Kidney (tissue), 14 donors: ENCODE data around the gene EIF3L. TPM values are rescaled to one million over a fixed set of nuclear protein-coding genes. Genes with fewer than 3 reads are reported as not detected.
A peak's percentile ranks its signal among the peaks of the same experiment; 100 is the strongest.

Experiments used
- DNase-seq, 5 donors: peaks; one replicate each; pipeline ENCODE4 v3.0.0-alpha.2; 2013 to 2020
- FAIRE-seq: peaks from 2 replicates; lab custom pipeline; 2012; peaks lifted over from hg19 to GRCh38; lab: Jason Lieb, UNC
- H3K27ac ChIP-seq, 2 donors: one replicate each; pipeline ENCODE4 v1.7.0; 2013; ENCODE audit warnings: low read depth in 2 of 2, low read length in 2 of 2, inconsistent platforms in 1 of 2
- H3K27me3 ChIP-seq: one replicate; pipeline ENCODE4 v1.7.1; 2013; ENCODE audit warnings: low read length, inconsistent platforms; ENCODE audit not compliant: control insufficient read depth, insufficient read depth
- H3K36me3 ChIP-seq, 3 donors: one replicate each; pipeline versions ENCODE4 v1.7.0 to v1.7.1; 2013; ENCODE audit warnings: low read length in 3 of 3, control low read depth in 1 of 3, inconsistent platforms in 1 of 3; ENCODE audit not compliant: insufficient read depth in 3 of 3, control insufficient read depth in 2 of 3
- H3K4me1 ChIP-seq, 3 donors: one replicate each; pipeline versions ENCODE4 v1.7.0 to v1.7.1; 2013; ENCODE audit warnings: low read length in 3 of 3, inconsistent platforms in 1 of 3, low read depth in 1 of 3; ENCODE audit not compliant: control insufficient read depth in 2 of 3, insufficient read depth in 2 of 3
- H3K4me3 ChIP-seq, 3 donors: one replicate each; pipeline versions ENCODE4 v1.7.0 to v1.8.1; 2013; ENCODE audit warnings: low read length in 3 of 3, control low read depth in 1 of 3, inconsistent platforms in 1 of 3
- H3K9ac ChIP-seq, 3 donors: one replicate each; pipeline versions ENCODE4 v1.7.0 to v1.7.1; 2013; ENCODE audit warnings: low read length in 3 of 3, control low read depth in 1 of 3, inconsistent platforms in 1 of 3
- H3K9me3 ChIP-seq, 3 donors: one replicate each; pipeline versions ENCODE4 v1.7.0 to v1.7.1; 2013; ENCODE audit warnings: low read length in 3 of 3, control low read depth in 1 of 3, inconsistent platforms in 1 of 3; ENCODE audit not compliant: control insufficient read depth in 2 of 3, insufficient read depth in 1 of 3
- intact Hi-C: fragments of 100-400 bp; cut with DNase I; formaldehyde crosslinking; loops from one replicate; pipeline ENCODE4 v1.11.1; 2022
- polyA plus RNA-seq: library from polyadenylated mRNA; stranded (reverse); fragments of 350-450 nt; fragmentation: Illumina TruSeq; extraction: RNeasy Lipid Tissue Mini Kit (QIAGEN cat#74804); gene quantifications from one replicate; pipeline ENCODE4 v1.2.3, GENCODE V29; 2014; ENCODE audit warnings: low read depth, low replicate concordance; ENCODE audit not compliant: insufficient read depth
- total RNA-seq: library from RNA; stranded (reverse); fragmentation: NEBNext Ultra II Directional; extraction: Animal tissue kit (Norgen Biotek cat#: 25700); gene quantifications from one replicate; pipeline ENCODE4 v1.2.1, GENCODE V29; 2021
- TF ChIP-seq, protein P1 (sequence below): IDR thresholded peaks from 3 replicates; pipeline ENCODE4 v1.5.1; 2012; ENCODE audit warnings: mild to moderate bottlenecking, moderate library complexity, borderline replicate concordance; ENCODE audit not compliant: insufficient read depth; ENCODE audit errors: extremely low read depth
- donor health status: control.
- donor health status: control.
- donor health status: control.
- donor health status: control.
- donor health status: control.
- donor health status: DM: yes; HTN: yes; CAD: no.
- donor health status: Normal renal cell carcinoma (clear cell type).

EIF3L gene
- total and polyA plus RNA-seq, 2 donors from 2014 or later: 352 to 376 TPM

DNA sequence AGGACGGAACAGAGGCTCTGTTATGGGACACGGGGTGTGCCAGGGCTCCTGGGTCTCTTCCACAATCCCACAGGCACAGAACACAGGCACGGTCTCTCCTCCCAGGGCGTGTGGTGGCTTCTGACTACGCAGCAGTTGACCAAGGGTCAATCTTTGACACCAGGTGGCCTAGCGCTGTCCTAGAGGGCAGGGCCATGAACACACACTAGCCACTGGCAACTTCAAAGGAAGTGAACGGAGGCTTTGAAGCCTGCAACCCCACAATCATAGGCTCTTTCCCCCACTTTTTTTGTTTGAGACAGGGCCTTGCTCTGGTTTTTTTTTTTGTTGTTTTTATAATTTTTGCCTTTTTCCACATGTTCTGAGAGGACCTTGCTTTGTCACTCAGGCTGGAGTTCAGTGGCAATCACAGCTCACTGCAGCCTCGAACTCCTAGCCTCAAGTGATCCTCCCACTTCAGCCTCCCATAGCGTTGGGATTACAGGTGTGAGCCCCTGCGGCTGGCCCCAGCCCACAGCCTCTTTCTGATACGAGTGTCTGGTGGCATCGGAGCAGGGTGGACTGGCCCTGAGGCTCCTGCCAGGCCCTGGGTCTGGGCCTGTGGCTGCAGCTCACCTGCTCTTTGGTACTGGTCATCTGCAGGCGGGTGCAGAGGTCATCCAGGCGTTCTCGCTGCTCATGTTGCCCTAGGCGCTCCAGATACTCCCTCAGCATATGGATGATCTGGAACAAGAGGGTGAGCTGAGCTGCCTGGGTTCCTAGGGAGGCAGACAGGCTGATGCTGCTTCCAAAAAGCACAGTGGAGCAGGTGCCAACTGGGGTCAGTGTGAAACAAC lies 17.0 kb upstream of the EIF3L start:
- no peaks in the 10 kb centered on the region for H3K27me3 ChIP-seq
- H3K4me1 ChIP-seq: no peaks in the 10 kb centered on the region
- H3K9me3 ChIP-seq: no peaks in the 10 kb centered on the region
- intact Hi-C loops: no loop called here
- DNase-seq: no peak
- no peak overlapping the region for H3K27ac ChIP-seq
- FAIRE-seq: no peak
- TF ChIP-seq, protein P1, sequence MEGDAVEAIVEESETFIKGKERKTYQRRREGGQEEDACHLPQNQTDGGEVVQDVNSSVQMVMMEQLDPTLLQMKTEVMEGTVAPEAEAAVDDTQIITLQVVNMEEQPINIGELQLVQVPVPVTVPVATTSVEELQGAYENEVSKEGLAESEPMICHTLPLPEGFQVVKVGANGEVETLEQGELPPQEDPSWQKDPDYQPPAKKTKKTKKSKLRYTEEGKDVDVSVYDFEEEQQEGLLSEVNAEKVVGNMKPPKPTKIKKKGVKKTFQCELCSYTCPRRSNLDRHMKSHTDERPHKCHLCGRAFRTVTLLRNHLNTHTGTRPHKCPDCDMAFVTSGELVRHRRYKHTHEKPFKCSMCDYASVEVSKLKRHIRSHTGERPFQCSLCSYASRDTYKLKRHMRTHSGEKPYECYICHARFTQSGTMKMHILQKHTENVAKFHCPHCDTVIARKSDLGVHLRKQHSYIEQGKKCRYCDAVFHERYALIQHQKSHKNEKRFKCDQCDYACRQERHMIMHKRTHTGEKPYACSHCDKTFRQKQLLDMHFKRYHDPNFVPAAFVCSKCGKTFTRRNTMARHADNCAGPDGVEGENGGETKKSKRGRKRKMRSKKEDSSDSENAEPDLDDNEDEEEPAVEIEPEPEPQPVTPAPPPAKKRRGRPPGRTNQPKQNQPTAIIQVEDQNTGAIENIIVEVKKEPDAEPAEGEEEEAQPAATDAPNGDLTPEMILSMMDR: no peak
- H3K36me3 ChIP-seq: peaks cover 7 to 42% (median 36%) of the 10 kb centered on the region in 3 donors
- no peak overlapping the region for H3K9ac ChIP-seq
- H3K4me3 ChIP-seq: no peak overlapping the region

DNA sequence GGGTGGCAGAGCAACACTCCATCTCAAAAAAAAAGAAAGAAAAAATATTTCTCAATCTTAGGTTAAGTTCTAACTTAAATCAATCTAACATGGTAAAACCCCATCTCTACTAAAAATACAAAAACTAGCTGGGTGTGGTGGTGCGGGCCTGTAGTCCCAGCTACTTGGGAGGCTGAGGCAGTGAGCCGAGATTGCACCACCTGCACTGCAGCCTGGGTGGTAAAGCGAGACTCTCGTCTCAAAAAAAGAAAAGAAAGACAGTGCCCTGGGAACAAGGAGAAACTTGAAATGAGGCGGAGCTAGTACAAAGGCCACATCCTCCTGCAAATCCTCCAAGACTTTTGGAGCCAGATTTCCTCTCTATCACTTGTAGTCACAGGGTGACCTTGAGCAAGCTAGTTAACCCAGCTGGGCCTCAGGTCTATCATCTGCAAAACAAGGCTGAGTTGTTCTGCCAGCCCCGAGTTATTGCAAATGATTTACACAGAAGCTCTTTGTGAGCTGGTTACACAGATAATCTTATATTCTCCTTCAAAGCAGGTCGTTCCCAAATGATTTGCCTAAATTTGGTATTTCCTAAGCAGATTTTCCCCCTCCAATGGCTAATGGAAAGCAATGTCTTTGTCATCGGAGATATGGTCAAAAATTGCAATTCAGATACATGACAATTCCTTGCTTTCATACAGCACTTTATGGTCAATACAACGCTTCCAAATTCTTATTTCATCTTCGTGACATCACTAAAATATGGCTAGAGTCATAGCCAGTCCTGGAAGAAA lies 7.0 kb upstream of the EIF3L start:
- Histone ChIP-seq H3K4me1 (peaks cover 0 to 9% (median 0%) of the 10 kb centered on the region in 3 donors), H3K9ac (no peak overlapping the region), H3K9me3 (no peaks in the 10 kb centered on the region), H3K4me3 (peak overlapping the region in 2 of 3 donors; percentile 15 to 20), H3K27me3 (no peaks in the 10 kb centered on the region), H3K27ac (no peak overlapping the region), H3K36me3 (peaks cover 3 to 18% (median 14%) of the 10 kb centered on the region in 3 donors)
- DNase-seq (peak in 2 of 5 donors; percentile 20 to 26), FAIRE-seq (no peak)
- TF ChIP-seq, protein P1: no peak
- intact Hi-C loops: no loop called here

DNA sequence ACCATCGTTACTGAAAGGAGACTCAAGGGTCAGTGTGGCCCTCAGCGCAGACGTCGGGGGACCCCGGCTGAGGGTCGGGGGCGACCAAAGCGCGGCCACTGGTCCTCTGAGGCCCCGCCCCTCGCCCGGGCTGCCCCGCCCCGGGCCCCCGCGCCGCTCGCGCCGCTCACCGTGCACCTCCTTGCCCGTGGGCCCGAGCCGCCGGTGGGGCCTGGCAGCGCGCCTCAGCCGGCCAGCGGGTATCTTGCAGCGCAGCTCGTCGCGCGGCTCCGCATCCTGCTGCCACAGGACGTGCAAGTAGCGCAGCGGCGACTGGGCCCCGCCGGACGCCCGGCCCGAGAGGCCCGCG lies 5.5 kb upstream of the EIF3L start:
- FAIRE-seq (no peak), DNase-seq (peak in 1 of 5 donors; percentile 43)
- no peaks in the 10 kb centered on the region for H3K27me3 ChIP-seq
- no peaks in the 10 kb centered on the region for H3K9me3 ChIP-seq
- H3K9ac ChIP-seq: peak overlapping the region in 1 of 3 donors; percentile 72
- H3K4me1 ChIP-seq: peaks cover 0 to 9% (median 0%) of the 10 kb centered on the region in 3 donors
- intact Hi-C loops: no loop called here
- peak overlapping the region; percentile 53 to 72 (median 72) for H3K4me3 ChIP-seq
- peaks cover 3 to 7% (median 3%) of the 10 kb centered on the region in 3 donors for H3K36me3 ChIP-seq
- peak overlapping the region; percentile 71 to 85 for H3K27ac ChIP-seq
- TF ChIP-seq, protein P1: no peak
